ENCODE results near the gene PNCK.

DNA sequence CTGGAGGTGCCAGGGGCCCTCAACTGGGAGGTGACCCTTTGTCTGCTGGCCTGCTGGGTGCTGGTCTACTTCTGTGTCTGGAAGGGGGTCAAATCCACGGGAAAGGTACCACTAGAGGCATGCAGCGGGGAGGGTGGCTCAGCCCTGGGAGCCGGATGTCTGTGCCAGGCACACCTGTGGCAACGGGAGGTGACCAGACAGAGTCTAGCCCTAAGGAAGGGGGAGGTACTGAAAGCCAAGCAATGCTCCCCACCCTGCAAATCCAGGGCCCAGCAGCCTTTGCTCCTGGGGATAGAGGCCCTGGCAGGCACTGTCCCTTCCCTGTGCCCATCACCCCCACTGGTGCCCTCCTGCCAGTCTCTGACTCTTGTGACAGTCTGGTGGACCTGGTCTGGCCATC, 18.4 kb upstream of the PNCK start:
- TF ChIP-seq EZH2 (IDR thresholded peaks at IDR 0.05; ENCODE audit: low read depth, unreplicated experiment) (no peak), EZH2phosphoT487 (IDR thresholded peaks at IDR 0.05; ENCODE audit: unreplicated experiment) (no peak), CREB1 (CRISPR knock-in tag; IDR thresholded peaks at IDR 0.05; ENCODE audit: low read depth) (no peak), POLR2AphosphoS5 (IDR thresholded peaks at IDR 0.05; ENCODE audit: low read depth) (no peak)
- TF ChIP-seq, protein P1, sequence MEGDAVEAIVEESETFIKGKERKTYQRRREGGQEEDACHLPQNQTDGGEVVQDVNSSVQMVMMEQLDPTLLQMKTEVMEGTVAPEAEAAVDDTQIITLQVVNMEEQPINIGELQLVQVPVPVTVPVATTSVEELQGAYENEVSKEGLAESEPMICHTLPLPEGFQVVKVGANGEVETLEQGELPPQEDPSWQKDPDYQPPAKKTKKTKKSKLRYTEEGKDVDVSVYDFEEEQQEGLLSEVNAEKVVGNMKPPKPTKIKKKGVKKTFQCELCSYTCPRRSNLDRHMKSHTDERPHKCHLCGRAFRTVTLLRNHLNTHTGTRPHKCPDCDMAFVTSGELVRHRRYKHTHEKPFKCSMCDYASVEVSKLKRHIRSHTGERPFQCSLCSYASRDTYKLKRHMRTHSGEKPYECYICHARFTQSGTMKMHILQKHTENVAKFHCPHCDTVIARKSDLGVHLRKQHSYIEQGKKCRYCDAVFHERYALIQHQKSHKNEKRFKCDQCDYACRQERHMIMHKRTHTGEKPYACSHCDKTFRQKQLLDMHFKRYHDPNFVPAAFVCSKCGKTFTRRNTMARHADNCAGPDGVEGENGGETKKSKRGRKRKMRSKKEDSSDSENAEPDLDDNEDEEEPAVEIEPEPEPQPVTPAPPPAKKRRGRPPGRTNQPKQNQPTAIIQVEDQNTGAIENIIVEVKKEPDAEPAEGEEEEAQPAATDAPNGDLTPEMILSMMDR (conservative IDR thresholded peaks at IDR 0.05; ENCODE audit: low read depth in 2 of 2) = no peak

Data from GM23338 (cell line).